ENCODE measurements around the gene INO80D. TPM values are rescaled to one million over a fixed set of nuclear protein-coding genes. Genes with fewer than 3 reads are reported as not detected.

The INO80D gene
- total and polyA plus RNA-seq, 2 of the 13 experiments (the other 11 are each of a cell fraction or from before 2014, with no cell fraction given): 7.6 to 7.9 TPM

DNA sequence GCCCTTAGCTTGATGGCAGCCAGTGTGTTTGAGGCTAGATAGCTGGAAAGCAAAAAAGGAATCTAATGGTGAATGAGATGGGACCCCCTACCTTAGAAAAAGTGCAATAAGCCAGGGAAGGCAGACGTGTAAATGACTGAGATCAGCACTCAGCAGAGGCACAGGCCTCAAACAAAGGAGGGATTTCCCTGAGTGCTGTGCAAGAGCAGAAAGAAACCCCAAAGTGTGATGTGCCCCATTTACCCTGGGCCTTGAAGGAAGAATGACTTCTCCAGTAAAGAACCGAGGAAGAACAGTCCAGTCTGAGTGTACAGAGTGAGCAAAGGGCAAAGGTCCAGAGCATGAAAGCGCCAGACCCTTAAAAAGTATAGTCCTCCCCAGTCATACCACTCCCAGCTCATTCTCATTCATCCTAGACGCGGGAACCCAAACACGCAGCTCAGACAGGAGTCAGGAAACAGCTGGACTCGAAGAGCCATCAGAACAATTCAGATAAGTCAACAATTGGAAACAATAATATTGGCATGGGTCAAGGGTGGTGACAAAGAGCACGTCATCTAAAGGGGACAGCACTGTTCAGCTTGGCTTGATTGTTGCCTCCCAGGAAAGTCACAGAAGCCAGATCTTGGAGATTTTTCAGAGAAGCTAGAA, 121.7 kb downstream of the INO80D start (continued):
- TF ChIP-seq SMARCC2 (IDR thresholded peaks at IDR 0.05) (no peak), ZNF501 (CRISPR knock-in tag; IDR thresholded peaks at IDR 0.05) (peak; percentile 59; the same call in 1 of the 2 replicates), MLLT10 (CRISPR knock-in tag; IDR thresholded peaks at IDR 0.05) (no peak), MBNL3 (CRISPR knock-in tag; conservative IDR thresholded peaks at IDR 0.05) (no peak), TOE1 (CRISPR knock-in tag; IDR thresholded peaks at IDR 0.05) (no peak), FOSL1 (CRISPR knock-in tag; IDR thresholded peaks at IDR 0.05; ENCODE audit: borderline replicate concordance) (no peak), TCF7L2 (IDR thresholded peaks at IDR 0.05; ENCODE audit: low read depth, low read length) (no peak), MIER2 (CRISPR knock-in tag; IDR thresholded peaks at IDR 0.05) (no peak), NR1H2 (CRISPR knock-in tag; IDR thresholded peaks at IDR 0.05; ENCODE audit: borderline replicate concordance, low read depth) (no peak), NFIB (CRISPR knock-in tag; IDR thresholded peaks at IDR 0.05; ENCODE audit: borderline replicate concordance) (no peak), HDAC2 (CRISPR knock-in tag; IDR thresholded peaks at IDR 0.05) (no peak)
- TF ChIP-seq, protein P1, sequence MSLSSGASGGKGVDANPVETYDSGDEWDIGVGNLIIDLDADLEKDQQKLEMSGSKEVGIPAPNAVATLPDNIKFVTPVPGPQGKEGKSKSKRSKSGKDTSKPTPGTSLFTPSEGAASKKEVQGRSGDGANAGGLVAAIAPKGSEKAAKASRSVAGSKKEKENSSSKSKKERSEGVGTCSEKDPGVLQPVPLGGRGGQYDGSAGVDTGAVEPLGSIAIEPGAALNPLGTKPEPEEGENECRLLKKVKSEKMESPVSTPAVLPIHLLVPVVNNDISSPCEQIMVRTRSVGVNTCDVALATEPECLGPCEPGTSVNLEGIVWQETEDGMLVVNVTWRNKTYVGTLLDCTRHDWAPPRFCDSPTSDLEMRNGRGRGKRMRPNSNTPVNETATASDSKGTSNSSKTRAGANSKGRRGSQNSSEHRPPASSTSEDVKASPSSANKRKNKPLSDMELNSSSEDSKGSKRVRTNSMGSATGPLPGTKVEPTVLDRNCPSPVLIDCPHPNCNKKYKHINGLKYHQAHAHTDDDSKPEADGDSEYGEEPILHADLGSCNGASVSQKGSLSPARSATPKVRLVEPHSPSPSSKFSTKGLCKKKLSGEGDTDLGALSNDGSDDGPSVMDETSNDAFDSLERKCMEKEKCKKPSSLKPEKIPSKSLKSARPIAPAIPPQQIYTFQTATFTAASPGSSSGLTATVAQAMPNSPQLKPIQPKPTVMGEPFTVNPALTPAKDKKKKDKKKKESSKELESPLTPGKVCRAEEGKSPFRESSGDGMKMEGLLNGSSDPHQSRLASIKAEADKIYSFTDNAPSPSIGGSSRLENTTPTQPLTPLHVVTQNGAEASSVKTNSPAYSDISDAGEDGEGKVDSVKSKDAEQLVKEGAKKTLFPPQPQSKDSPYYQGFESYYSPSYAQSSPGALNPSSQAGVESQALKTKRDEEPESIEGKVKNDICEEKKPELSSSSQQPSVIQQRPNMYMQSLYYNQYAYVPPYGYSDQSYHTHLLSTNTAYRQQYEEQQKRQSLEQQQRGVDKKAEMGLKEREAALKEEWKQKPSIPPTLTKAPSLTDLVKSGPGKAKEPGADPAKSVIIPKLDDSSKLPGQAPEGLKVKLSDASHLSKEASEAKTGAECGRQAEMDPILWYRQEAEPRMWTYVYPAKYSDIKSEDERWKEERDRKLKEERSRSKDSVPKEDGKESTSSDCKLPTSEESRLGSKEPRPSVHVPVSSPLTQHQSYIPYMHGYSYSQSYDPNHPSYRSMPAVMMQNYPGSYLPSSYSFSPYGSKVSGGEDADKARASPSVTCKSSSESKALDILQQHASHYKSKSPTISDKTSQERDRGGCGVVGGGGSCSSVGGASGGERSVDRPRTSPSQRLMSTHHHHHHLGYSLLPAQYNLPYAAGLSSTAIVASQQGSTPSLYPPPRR (CRISPR knock-in tag; IDR thresholded peaks at IDR 0.05; ENCODE audit: borderline replicate concordance): no peak
- TF ChIP-seq, protein P2, sequence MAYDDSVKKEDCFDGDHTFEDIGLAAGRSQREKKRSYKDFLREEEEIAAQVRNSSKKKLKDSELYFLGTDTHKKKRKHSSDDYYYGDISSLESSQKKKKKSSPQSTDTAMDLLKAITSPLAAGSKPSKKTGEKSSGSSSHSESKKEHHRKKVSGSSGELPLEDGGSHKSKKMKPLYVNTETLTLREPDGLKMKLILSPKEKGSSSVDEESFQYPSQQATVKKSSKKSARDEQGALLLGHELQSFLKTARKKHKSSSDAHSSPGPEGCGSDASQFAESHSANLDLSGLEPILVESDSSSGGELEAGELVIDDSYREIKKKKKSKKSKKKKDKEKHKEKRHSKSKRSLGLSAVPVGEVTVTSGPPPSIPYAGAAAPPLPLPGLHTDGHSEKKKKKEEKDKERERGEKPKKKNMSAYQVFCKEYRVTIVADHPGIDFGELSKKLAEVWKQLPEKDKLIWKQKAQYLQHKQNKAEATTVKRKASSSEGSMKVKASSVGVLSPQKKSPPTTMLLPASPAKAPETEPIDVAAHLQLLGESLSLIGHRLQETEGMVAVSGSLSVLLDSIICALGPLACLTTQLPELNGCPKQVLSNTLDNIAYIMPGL (CRISPR knock-in tag; IDR thresholded peaks at IDR 0.05; ENCODE audit: borderline replicate concordance in 1 of 2, low read depth in 1 of 2): no peak
- TF ChIP-seq, protein P3, sequence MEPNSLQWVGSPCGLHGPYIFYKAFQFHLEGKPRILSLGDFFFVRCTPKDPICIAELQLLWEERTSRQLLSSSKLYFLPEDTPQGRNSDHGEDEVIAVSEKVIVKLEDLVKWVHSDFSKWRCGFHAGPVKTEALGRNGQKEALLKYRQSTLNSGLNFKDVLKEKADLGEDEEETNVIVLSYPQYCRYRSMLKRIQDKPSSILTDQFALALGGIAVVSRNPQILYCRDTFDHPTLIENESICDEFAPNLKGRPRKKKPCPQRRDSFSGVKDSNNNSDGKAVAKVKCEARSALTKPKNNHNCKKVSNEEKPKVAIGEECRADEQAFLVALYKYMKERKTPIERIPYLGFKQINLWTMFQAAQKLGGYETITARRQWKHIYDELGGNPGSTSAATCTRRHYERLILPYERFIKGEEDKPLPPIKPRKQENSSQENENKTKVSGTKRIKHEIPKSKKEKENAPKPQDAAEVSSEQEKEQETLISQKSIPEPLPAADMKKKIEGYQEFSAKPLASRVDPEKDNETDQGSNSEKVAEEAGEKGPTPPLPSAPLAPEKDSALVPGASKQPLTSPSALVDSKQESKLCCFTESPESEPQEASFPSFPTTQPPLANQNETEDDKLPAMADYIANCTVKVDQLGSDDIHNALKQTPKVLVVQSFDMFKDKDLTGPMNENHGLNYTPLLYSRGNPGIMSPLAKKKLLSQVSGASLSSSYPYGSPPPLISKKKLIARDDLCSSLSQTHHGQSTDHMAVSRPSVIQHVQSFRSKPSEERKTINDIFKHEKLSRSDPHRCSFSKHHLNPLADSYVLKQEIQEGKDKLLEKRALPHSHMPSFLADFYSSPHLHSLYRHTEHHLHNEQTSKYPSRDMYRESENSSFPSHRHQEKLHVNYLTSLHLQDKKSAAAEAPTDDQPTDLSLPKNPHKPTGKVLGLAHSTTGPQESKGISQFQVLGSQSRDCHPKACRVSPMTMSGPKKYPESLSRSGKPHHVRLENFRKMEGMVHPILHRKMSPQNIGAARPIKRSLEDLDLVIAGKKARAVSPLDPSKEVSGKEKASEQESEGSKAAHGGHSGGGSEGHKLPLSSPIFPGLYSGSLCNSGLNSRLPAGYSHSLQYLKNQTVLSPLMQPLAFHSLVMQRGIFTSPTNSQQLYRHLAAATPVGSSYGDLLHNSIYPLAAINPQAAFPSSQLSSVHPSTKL (CRISPR knock-in tag; IDR thresholded peaks at IDR 0.05): peak; percentile 42; the same call in 1 of the 2 replicates
- TF ChIP-seq, protein P4, sequence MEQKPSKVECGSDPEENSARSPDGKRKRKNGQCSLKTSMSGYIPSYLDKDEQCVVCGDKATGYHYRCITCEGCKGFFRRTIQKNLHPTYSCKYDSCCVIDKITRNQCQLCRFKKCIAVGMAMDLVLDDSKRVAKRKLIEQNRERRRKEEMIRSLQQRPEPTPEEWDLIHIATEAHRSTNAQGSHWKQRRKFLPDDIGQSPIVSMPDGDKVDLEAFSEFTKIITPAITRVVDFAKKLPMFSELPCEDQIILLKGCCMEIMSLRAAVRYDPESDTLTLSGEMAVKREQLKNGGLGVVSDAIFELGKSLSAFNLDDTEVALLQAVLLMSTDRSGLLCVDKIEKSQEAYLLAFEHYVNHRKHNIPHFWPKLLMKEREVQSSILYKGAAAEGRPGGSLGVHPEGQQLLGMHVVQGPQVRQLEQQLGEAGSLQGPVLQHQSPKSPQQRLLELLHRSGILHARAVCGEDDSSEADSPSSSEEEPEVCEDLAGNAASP (CRISPR knock-in tag; IDR thresholded peaks at IDR 0.05; ENCODE audit: borderline replicate concordance): no peak

All from HepG2 (cell line).